ENCODE measurements around the gene GPR152. TPM values are rescaled to one million over a fixed set of nuclear protein-coding genes. Genes with fewer than 3 reads are reported as not detected.

The GPR152 gene
- total and polyA plus RNA-seq, 4 donors = not detected

DNA sequence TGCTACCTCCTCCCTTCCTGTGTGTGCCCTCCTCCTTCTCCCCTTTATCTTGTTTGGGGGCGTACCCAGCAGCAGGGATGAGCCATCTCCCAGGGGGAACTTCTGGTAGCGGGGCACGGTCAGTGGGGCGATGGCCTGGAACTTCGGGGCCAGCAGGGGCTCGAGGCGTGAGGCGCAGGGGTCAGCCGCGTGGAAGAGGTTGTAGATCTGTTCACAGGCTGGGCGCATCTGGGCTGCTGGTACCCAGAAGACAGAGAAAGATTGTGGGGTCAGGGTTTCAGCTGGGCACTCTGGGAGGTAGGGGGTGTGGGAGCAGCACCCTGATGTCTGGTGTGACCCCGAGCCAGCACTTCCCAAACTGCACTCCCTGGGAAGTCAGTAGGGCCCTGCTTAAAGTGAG, 43.6 kb upstream of the GPR152 start:
- no peaks in the 10 kb centered on the region for H3K27me3 ChIP-seq (ENCODE audit: control insufficient read depth in 1 of 2, insufficient read depth in 2 of 2, low read length in 1 of 2)
- no peak overlapping the region for H3K27ac ChIP-seq (ENCODE audit: low read depth in 1 of 2, low read length in 2 of 2)
- WGBS, 2 donors = 94 to 95% methylated on average over 12 of the region's 12 CpGs
- H3K4me1 ChIP-seq (ENCODE audit: control insufficient read depth in 1 of 2, insufficient read depth in 2 of 2, low read length in 2 of 2) = no peaks in the 10 kb centered on the region
- H3K36me3 ChIP-seq (ENCODE audit: control insufficient read depth in 1 of 2, insufficient read depth in 2 of 2, low read length in 1 of 2) = peaks cover 0 to 2% of the 10 kb centered on the region in 2 donors
- intact Hi-C loops (cut with DNase I) = no loop called here
- no peak for DNase-seq
- no peak for ATAC-seq (ENCODE audit: low FRiP score)
- no peaks in the 10 kb centered on the region for H3K9me3 ChIP-seq (ENCODE audit: control insufficient read depth, low read length)
- no peak overlapping the region for H3K4me3 ChIP-seq (ENCODE audit: low read length in 2 of 2)

DNA sequence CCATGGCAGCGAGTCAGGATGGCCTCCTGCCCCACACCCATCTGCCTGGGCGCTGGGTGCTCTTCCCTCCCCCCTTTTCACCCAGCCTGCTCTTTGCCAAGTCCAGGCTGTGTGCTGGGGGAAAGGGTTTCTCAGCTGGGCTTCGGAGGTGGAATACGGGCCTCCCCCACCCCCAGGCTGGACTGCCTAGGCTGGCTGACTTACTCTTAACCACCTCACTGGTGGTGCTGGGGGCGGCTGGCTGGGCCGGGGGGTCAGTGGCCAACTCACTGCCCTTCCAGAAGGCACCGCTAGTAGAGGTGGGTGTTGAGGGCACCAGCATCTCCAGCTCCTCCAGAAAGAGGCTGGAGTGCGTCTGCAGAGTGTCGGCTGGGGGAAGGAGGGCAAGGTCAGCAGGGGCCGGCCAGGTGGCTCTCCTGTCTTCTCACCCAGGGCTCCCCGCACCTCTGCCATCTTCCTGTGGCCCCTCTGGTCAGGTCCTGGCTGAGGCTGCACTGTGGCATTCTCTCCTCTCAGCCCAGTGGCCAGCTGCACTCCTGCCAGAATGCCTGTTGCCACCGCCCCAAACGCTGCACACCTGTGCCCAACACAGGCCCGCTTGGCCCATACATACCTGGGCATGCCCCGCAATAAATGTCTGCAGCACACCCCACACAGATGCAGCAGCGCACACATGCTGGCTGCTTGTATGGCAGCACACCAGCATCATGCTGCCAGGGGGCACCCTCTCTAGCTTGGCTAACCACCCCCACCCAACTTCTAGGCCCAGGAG, 42.9 kb upstream of the GPR152 start:
- Histone ChIP-seq H3K4me3 (ENCODE audit: low read length in 2 of 2) (no peak overlapping the region), H3K27me3 (ENCODE audit: control insufficient read depth in 1 of 2, insufficient read depth in 2 of 2, low read length in 1 of 2) (no peaks in the 10 kb centered on the region), H3K27ac (ENCODE audit: low read depth in 1 of 2, low read length in 2 of 2) (no peak overlapping the region), H3K36me3 (ENCODE audit: control insufficient read depth in 1 of 2, insufficient read depth in 2 of 2, low read length in 1 of 2) (peaks cover 0 to 2% of the 10 kb centered on the region in 2 donors), H3K4me1 (ENCODE audit: control insufficient read depth in 1 of 2, insufficient read depth in 2 of 2, low read length in 2 of 2) (no peaks in the 10 kb centered on the region), H3K9me3 (ENCODE audit: control insufficient read depth, low read length) (no peaks in the 10 kb centered on the region)
- no peak for ATAC-seq (ENCODE audit: low FRiP score)
- no peak for DNase-seq
- WGBS, 2 donors = 92 to 95% methylated on average over 14 to 16 of the region's 16 CpGs
- intact Hi-C loops (cut with DNase I) = no loop called here

DNA sequence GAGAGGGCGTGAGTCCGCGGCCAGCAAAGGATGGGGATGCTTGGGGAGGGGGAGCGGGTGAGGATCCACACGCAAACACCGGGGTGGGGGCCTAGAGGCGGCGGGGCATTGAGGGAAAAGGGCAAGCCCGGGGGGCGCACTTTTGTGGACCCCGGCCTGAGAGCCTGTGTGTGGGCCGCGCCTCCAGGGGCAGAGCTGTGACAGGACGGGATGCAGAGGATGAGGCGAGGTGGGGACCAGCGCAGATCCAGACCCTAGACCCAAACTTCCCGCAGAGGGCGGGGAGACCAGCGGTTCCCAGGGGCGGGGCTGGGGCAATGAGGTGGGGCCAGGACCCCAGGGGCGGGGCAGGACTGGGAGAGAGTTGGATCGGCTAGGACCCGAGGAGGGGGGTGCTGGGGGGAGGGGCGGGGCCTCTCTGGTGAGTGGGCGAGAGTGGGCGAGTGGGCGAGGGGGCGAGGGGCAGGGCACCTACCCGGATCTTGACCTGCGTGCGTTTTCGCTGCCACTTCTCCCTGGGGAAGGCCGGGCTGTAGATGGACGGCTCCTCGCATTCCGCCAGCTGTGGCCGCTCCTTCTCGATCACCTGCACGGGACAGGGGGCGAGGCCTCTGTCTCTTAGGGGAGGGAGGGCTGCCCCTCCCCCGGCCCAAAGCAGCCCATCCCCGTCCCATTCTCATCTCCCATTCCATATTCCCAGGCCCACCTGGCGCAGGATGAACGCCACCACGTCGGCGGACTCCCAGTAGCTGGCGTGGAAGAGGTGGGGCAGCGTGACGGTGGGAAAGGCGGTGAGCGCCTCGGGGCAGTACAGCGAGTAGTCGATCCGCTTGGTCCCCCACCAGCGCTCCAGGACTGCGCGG, 42.1 kb upstream of the GPR152 start:
- intact Hi-C loops (cut with DNase I) = no loop called here
- no peaks in the 10 kb centered on the region for H3K4me1 ChIP-seq (ENCODE audit: control insufficient read depth in 1 of 2, insufficient read depth in 2 of 2, low read length in 2 of 2)
- ATAC-seq (ENCODE audit: low FRiP score) = no peak
- no peak overlapping the region for H3K27ac ChIP-seq (ENCODE audit: low read depth in 1 of 2, low read length in 2 of 2)
- H3K9me3 ChIP-seq (ENCODE audit: control insufficient read depth, low read length) = no peaks in the 10 kb centered on the region
- H3K4me3 ChIP-seq (ENCODE audit: low read length in 2 of 2) = no peak overlapping the region
- H3K36me3 ChIP-seq (ENCODE audit: control insufficient read depth in 1 of 2, insufficient read depth in 2 of 2, low read length in 1 of 2) = peaks cover 0 to 2% of the 10 kb centered on the region in 2 donors
- WGBS, 2 donors = 91 to 93% methylated on average over 49 to 59 of the region's 59 CpGs
- peak in 1 of 2 donors; percentile 76 for DNase-seq
- no peaks in the 10 kb centered on the region for H3K27me3 ChIP-seq (ENCODE audit: control insufficient read depth in 1 of 2, insufficient read depth in 2 of 2, low read length in 1 of 2)

DNA sequence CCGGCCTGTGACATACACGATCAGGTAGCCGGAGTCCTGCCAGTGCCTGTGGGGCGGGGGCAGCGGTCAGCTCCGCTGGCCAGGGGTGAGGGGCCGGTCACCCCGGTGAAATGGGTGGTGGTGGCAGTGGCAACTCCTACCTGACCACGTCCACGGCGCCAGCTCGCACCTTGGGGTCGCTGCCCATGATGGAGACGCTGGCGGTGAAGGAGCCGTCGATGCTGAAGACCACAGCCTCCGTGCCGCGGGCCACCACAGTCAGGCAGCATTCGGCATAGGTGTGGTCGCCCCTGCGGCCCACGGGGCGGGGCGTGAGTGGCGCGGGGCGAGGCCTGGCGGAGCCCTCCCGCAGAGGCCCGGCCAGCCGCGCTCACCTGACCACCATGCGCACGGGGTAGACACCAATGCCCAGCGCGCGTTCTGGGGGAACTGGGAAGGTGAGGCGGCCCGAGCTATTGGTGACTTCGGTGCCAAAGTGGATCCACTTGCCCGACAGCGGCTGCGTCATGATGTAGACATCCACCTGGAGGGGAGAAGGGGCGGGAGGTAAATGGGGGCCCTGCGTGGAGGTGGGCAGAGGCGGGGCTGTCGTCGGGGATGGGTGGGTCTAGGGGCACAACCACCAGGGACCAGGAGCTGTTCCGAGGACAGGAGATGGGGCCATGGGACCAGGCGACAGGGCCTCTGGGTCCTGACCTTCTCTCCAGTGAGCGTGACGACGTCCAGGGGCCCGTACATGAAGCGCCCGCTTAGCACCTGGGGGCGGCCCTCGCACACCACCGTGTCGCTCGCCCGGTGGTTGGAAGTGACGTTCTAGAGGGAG, 41.2 kb upstream of the GPR152 start:
- DNase-seq (no peak), ATAC-seq (ENCODE audit: low FRiP score) (no peak)
- WGBS, 2 donors = 95 to 97% methylated on average over 65 of the region's 65 CpGs
- intact Hi-C loops (cut with DNase I) = no loop called here
- H3K4me3 ChIP-seq (ENCODE audit: low read length in 2 of 2) = no peak overlapping the region
- H3K27ac ChIP-seq (ENCODE audit: low read depth in 1 of 2, low read length in 2 of 2) = no peak overlapping the region
- H3K27me3 ChIP-seq (ENCODE audit: control insufficient read depth in 1 of 2, insufficient read depth in 2 of 2, low read length in 1 of 2) = no peaks in the 10 kb centered on the region
- H3K9me3 ChIP-seq (ENCODE audit: control insufficient read depth, low read length) = no peaks in the 10 kb centered on the region
- no peaks in the 10 kb centered on the region for H3K4me1 ChIP-seq (ENCODE audit: control insufficient read depth in 1 of 2, insufficient read depth in 2 of 2, low read length in 2 of 2)
- H3K36me3 ChIP-seq (ENCODE audit: control insufficient read depth in 1 of 2, insufficient read depth in 2 of 2, low read length in 1 of 2) = peaks cover 0 to 2% of the 10 kb centered on the region in 2 donors

DNA sequence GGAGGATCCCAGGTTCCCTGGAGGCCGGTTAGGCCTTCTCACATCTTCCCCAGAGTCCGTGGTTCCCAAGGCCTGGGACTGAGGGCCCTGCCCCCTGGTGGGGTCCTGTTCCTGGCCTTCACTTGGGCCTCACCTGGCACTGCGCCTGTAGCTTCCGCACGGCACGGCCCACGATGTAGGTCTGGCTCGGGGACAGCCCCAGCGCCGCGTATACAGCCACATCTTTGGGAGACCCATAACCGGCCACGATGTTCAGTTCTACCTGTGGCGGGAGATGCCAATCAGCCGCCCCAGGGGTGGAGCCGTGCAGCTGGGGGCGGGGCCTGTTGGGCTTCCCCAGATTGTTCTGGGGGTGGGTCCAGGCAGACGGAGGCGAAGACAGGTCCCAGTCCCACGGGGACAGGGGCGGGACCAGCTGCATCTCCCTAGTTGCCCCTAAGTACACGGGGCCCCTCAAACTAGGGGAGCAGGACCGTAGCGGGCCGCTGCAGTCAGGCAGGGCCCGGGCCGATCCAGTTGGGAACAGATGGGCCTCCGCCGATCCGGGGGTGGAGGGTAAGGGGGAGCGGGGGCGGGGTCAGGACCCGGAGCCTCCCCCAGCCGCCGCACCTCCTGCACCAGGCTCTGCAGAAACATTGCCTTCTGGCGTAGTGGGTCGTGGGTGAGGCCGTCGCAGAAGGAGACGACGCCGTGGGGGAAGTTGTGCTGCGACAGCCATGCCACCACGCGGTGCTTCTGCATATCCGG, 40.4 kb upstream of the GPR152 start:
- no peak overlapping the region for H3K27ac ChIP-seq (ENCODE audit: low read depth in 1 of 2, low read length in 2 of 2)
- H3K27me3 ChIP-seq (ENCODE audit: control insufficient read depth in 1 of 2, insufficient read depth in 2 of 2, low read length in 1 of 2) = no peaks in the 10 kb centered on the region
- WGBS, 2 donors = 81 to 84% methylated on average over 44 to 46 of the region's 46 CpGs
- no peaks in the 10 kb centered on the region for H3K36me3 ChIP-seq (ENCODE audit: control insufficient read depth in 1 of 2, insufficient read depth in 2 of 2, low read length in 1 of 2)
- no peaks in the 10 kb centered on the region for H3K9me3 ChIP-seq (ENCODE audit: control insufficient read depth, low read length)
- intact Hi-C loops (cut with DNase I) = no loop called here
- no peak overlapping the region for H3K4me3 ChIP-seq (ENCODE audit: low read length in 2 of 2)
- H3K4me1 ChIP-seq (ENCODE audit: control insufficient read depth in 1 of 2, insufficient read depth in 2 of 2, low read length in 2 of 2) = no peaks in the 10 kb centered on the region
- peak in 1 of 2 donors; percentile 77 for DNase-seq
- no peak for ATAC-seq (ENCODE audit: low FRiP score)

DNA sequence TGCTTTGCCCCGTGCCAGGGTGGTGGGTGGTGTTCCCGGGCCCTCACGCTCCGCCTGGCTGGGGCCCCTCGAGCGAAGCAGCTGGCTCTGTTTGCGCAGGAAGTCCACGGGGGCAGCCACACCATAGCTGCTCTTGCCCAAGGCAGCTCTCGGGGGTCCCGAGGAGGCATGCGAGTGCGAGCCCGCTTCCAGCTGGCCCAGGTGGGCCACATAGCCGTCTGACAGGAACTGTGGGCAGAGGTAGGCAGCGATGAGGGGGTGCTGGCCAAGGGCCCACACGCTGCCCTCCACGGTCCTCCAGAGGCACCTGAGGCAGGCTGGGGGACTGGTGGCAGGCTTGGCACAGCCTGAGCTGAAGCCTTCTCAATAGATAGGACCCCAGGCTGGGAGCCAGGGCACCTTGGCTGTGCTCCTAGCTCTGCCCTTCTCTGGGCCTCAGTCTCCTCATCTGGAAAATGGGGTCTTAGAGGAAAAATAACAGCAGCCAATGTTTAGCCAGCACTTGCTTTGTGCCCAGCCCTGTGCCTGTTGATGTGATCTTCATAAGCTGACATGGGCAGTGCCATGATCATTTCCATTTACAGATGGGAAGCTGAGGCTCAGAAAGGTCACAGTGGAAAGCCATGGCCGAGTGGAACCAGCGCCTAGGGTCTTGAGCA, 39.7 kb upstream of the GPR152 start:
- ATAC-seq (ENCODE audit: low FRiP score) = no peak
- Histone ChIP-seq H3K4me1 (ENCODE audit: control insufficient read depth in 1 of 2, insufficient read depth in 2 of 2, low read length in 2 of 2) (no peaks in the 10 kb centered on the region), H3K27me3 (ENCODE audit: control insufficient read depth in 1 of 2, insufficient read depth in 2 of 2, low read length in 1 of 2) (no peaks in the 10 kb centered on the region), H3K9me3 (ENCODE audit: control insufficient read depth, low read length) (no peaks in the 10 kb centered on the region), H3K36me3 (ENCODE audit: control insufficient read depth in 1 of 2, insufficient read depth in 2 of 2, low read length in 1 of 2) (no peaks in the 10 kb centered on the region), H3K27ac (ENCODE audit: low read depth in 1 of 2, low read length in 2 of 2) (no peak overlapping the region), H3K4me3 (ENCODE audit: low read length in 2 of 2) (no peak overlapping the region)
- intact Hi-C loops (cut with DNase I) = no loop called here
- DNase-seq = no peak
- WGBS, 2 donors = 73 to 79% methylated on average over 19 of the region's 19 CpGs

DNA sequence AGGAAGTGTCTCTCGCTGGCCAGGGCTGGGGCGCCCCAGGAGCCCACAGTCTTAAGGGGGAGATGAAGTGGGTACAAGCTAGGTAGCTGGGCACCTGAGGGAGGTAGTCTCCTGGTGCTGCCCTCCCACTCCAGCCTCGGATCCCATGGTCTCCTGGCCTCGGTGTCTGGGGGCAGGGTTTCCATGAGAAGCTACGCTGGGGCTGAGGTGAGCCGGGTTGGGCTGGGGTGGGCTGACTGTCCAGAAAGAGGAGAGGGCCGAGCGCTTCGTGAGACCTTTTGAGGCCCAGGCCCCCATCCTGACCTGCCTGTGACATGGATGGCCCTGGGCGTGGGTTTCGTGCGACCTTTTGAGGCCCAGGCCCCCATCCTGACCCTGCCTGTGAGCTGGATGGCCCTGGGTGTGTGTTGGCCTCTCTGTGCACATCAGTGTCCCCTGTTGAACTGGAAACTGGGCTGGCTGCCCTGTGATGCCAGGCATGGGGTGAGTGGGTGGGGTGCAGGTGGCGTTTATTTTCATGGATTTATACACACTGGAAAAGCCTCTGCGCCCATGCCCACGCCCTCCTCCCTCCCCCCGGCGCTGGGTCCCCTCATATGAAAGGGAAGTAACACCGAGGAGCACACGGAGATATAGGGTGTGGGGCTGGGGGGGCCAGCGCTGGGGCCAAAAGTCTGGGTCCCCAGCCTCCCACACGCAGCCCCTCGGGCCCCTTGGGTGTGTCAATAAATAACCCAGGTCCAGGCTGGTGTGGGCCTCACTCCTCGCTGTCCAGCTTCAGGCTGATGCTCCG, 38.9 kb upstream of the GPR152 start:
- no peaks in the 10 kb centered on the region for H3K4me1 ChIP-seq (ENCODE audit: control insufficient read depth in 1 of 2, insufficient read depth in 2 of 2, low read length in 2 of 2)
- WGBS, 2 donors = 74 to 80% methylated on average over 24 of the region's 24 CpGs
- ATAC-seq (ENCODE audit: low FRiP score) = no peak
- no peak overlapping the region for H3K4me3 ChIP-seq (ENCODE audit: low read length in 2 of 2)
- H3K27me3 ChIP-seq (ENCODE audit: control insufficient read depth in 1 of 2, insufficient read depth in 2 of 2, low read length in 1 of 2) = no peaks in the 10 kb centered on the region
- intact Hi-C loops (cut with DNase I) = no loop called here
- no peak overlapping the region for H3K27ac ChIP-seq (ENCODE audit: low read depth in 1 of 2, low read length in 2 of 2)
- H3K9me3 ChIP-seq (ENCODE audit: control insufficient read depth, low read length) = no peaks in the 10 kb centered on the region
- no peaks in the 10 kb centered on the region for H3K36me3 ChIP-seq (ENCODE audit: control insufficient read depth in 1 of 2, insufficient read depth in 2 of 2, low read length in 1 of 2)
- no peak for DNase-seq
